Stimulated activated CD8-positive, alpha-beta memory T cell treated with anti-CD3 and anti-CD28 coated beads, Interleukin-2, amount 100 ng/mL, for 48 hours (primary cell): ENCODE data around the gene HECTD3.

Source experiments
- DNase-seq, 2 donors: peaks; one replicate each; pipeline ENCODE4 v3.0.0-alpha.2; 2020; ENCODE audit warnings: low read depth in 2 of 2

HECTD3 gene

DNA sequence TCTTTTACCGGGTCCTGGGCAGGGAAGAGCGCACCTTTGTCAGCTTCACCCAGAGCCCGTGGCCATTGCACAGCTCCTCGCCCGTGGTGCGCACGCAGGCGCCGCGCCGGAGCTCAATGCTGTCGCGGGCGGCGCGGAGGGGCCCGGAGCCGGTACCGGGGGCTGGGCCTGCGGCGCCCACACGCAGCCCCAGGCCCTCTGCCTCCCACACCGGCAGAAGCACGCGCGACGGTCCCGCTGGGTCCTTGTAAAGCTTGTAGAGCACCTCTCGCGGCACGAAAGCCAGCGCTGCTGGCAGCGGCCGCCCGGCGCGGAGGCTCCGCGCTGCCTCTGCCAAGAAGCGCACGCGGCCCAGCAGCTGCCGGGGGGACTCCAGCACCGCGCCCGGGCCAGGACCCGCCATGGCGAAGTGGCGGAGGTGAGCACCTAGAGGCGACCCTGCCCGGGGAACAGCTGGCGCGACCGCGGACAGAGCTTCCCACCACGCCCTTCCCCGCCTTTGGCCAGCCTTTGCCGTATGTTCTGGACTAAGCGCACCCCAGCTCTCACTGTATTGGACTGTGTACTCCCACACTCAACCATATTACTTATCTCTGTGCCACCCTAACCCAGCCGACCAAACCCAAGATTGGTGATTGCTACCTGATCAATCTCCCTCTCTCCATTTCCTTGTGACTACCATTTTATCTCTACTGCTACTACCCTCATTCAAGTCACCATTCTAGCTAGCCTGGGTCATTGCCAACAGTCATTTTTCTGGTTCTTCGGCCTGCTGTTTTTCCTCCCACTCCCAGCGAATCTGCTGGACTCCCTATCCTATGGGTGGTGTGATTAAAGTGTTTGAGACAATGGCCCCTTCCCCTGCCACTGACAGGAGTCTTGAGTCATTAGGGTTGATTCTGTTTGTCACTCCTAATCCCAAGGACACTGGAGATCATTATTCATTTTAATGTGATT, at the start of gene HECTD3:
TSS of gene HECTD3 (minus strand) at position 470 of the 957 bp plus-strand sequence. CDS start at position 403, 67 bp downstream.
- peak; percentile 57 to 64 for DNase-seq

- no peak for DNase-seq
These were observed 48.7 kb upstream of the HECTD3 start for GRCh38 chr1:45059829-45060228.

DNA sequence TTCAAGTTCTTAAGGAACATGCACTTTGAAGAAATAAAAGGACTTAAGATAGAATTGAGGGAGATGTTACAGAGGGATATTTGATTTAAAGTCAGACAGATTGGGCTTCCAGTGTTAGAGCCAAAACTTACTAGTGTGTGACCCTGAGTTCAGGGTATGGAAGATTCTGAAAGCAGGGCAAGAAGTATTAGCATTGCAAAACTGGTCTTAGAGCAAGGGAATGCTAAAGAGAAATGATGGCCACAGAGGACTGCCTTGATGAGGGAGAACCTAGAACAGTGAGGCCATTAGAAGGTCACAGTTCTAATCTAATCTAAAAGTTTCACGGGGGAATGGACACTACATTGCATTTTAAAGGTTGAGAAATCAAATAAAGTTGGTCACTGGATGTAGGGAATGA, 46.4 kb upstream of the HECTD3 start:
- DNase-seq, result no peak

- DNase-seq, result no peak
These were observed 40.1 kb upstream of the HECTD3 start for GRCh38 chr1:45051005-45051772.

DNA sequence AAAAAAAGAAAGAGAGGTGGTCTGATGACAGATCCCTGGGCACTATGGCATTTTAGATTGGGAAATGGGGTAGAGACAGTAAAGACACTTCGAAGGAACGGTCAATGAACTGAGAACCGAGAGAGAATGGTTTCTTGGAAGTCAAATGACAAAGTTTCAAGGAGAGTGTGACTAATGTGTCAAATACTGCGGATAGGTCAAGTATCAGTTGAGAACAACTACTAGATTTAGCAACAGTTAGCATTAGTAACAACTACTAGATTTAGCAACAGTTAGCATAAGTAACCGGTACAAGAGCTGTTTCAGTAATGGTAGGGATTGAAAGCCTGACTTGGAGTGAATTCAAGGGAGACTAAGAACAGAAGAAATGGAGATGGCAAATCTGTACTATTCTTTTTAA, 35.9 kb upstream of the HECTD3 start:
- no peak for DNase-seq

DNA sequence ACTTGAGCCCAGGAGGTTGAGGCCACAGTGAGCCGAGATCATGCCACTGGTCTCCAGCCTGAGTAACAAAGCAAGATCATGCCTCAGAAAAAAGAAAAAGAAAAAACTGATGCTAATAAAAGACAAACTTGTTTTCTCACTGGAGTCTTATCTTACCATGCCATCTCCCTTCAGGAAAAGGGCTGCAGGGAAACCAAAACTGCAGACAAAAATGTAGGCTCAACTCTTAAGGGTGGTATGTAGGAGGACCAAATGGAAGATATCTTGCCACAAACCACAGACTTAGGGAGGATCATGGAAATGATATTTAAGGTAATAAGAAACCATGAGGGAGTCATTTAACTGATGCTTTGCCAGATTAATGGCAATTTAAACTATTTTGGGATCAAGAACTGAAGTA, 33.8 kb upstream of the HECTD3 start:
- DNase-seq, result no peak

DNA sequence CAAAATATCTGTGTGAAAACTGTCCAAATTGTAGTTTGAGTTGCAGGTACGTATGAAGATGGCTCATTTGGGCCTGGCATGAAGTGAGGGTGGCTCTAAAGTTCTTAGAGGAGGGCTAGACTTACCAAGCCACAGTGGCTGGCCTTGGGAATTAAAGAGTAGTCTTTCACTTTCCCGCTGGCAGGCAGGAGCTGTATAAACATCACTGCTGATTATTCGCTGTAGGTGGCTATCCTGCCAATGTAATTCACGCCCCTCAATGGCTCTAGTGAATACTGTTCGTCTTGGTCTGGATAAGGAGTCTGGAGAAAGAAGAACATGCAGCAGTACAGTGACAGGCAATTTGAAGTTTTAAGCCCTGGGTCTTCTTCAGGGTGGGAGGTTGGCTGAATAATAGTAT, 32.0 kb upstream of the HECTD3 start:
- no peak for DNase-seq

- no peak for DNase-seq
These were observed 29.2 kb upstream of the HECTD3 start for GRCh38 chr1:45040297-45040696.

GRCh38 chr1:45038661-45039364, 27.7 kb upstream of the HECTD3 start:
- no peak for DNase-seq

DNA sequence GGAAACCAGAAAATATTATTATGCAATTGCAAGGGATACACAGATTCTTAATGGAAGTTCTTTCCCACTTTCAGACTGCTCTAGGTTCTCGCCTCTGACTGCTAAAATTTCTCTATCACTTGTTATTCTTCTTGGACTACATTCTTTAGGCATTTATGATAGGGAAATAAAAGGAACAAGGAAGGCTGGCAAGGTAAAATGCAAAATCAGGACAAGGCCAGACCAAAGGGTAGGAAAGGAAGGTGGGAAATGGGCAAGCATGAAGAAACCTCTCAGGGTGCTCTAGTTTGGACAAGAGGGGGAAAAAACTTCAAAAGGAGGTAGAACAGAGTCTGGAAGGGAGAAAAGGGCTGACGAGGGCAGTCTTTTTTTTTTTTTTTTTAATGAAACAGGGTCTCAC, 27.1 kb upstream of the HECTD3 start:
- no peak for DNase-seq

- DNase-seq, result no peak
These were observed 26.3 kb upstream of the HECTD3 start for GRCh38 chr1:45037456-45037855.

GRCh38 chr1:45035631-45036301, 24.6 kb upstream of the HECTD3 start:
- DNase-seq, result no peak

DNA sequence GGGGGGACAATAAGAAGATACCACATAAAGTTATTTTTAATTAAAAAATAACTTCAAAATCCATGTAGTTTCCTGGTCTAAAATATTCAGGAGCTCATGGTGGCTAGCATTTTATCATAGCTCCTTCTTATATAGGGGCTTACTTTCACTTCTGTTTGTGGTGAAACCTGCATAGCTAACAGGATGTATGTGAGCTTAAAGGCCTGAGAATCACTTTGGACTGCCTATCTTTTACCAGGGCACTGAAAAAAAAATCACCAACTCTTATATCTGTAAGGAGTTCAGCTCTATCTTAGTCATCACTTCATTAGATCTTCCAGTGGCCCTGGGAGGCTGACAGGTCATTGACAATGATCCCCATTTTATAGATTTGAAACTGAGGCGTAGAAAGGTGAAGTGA, 22.2 kb upstream of the HECTD3 start:
- no peak for DNase-seq

DNA sequence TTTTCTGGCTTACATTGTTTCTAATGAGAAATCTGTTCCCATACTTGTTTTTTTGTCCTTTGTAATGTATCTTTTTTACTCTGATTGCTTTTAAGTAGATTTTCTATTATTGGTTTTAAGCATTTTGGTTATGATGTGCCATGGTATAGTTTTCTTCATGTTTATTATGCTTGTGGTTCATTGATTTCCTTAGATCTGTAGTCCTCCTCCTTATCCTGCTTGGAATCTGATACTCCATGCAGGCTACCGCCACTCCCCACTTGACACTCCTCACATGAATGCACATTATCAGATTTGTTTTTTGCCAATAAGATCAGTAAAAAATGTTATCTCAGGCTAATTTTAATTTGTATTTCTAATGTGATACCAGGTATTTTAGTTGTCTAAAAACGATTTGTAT, 21.7 kb upstream of the HECTD3 start:
- no peak for DNase-seq

- no peak for DNase-seq
These were observed 15.3 kb upstream of the HECTD3 start for GRCh38 chr1:45026446-45026845.

GRCh38 chr1:45023663-45024062, 12.5 kb upstream of the HECTD3 start:
- DNase-seq, result no peak

DNA sequence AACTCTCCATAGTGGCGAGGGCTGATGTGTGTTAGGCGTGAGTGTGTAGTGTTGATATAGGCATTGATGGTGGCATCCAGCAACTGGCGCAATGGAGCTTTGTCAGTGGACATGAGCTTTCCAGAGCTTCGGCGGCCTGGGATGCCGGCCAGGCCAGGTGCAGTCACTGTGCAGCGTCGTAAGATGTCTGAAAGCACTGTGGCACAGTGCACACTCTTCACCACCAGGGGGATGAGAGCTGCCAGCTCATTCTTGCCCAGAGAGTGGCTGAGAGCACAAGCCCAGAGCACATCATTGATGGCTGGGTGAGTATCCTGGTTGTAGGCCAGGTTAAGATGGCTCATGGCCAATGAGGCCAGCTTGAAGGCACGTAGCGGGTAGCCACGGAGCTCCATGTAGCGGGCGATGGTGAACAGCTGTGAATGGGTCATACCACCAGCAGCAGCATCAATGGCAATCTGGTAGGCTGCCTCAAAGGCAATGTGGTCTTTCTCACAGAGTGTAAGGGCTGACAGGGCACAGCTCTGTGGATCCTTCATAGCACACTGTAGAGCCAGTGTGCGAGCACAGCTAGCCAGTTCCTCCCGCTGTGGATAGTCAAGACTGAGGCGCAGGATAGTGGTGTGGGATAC, 7.6 kb upstream of the HECTD3 start:
- peak; percentile 48 to 49 for DNase-seq

DNA sequence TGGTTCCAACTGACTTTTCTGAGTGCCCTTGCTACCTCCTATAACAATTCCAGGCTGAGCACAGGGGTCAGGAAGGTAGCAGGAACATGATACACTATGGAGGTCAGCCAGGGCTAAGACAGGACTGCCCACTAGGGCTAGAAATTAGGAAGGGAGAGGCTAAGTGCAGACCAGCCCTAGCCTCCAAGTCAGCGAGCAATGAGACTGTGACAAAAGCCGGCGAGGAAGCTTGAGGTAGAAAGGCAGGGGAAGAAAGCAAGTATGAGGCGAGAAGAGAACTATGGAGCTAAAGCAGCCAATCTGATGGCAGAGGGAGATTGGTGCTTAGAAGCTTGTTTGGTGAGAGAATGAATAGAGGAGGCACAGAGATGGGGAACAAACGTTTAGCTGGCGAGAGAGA, 5.6 kb upstream of the HECTD3 start:
- no peak for DNase-seq

- DNase-seq, result no peak
These were observed 5.1 kb upstream of the HECTD3 start for GRCh38 chr1:45016090-45016697.

DNA sequence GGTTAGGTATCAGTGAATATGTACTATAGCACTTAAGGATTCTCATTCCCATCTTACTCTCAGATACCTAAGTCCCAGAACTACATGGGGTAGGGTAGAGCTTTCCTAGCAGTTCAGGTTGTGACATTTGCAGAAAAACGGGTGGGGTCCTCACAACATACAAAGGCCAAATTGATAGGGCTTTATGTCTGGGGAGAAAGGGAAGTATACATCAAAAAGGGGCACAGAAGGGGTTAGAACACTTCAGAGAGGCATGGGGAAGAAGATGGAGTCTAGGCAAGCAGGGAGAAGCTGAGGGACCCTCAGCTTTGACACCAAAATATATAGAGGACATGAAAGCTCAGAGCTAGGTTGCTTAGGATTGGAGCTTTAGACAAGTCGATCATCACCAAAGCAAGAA, 4.6 kb upstream of the HECTD3 start:
- DNase-seq, result no peak
